ENCODE results near the gene EPB41L4A.

DNA sequence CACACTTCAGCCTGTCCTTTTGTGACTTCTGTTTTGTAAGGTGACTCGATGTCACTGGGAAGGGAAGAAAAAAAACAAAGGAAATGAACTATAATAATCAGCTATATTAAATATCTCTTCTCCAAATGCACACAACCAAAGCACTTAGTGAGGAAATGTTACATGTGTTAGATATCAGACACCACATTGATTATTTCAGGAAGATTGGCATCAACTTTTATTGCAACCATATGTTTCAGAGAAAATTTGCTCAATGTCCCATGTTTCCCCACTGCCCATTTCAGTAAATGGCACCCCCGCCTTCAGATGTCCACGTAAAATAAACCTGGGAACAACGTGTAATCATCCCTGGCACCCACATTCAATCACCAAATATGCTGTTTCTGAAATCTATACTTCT lies 151.8 kb downstream of the EPB41L4A start:
- TF ChIP-seq ZSCAN16 (tag by site-specific recombination; IDR thresholded peaks at IDR 0.05) (no peak), ZNF747 (tag by site-specific recombination; IDR thresholded peaks at IDR 0.05) (no peak), ZNF169 (tag by site-specific recombination; IDR thresholded peaks at IDR 0.05) (no peak), BCL11A (tag by site-specific recombination; IDR thresholded peaks at IDR 0.05; ENCODE audit: low read depth) (no peak), KLF8 (tag by site-specific recombination; IDR thresholded peaks at IDR 0.05) (no peak), ZNF48 (tag by site-specific recombination; IDR thresholded peaks at IDR 0.05) (no peak), ZNF157 (tag by site-specific recombination; IDR thresholded peaks at IDR 0.05) (no peak)
- TF ChIP-seq, protein P1, sequence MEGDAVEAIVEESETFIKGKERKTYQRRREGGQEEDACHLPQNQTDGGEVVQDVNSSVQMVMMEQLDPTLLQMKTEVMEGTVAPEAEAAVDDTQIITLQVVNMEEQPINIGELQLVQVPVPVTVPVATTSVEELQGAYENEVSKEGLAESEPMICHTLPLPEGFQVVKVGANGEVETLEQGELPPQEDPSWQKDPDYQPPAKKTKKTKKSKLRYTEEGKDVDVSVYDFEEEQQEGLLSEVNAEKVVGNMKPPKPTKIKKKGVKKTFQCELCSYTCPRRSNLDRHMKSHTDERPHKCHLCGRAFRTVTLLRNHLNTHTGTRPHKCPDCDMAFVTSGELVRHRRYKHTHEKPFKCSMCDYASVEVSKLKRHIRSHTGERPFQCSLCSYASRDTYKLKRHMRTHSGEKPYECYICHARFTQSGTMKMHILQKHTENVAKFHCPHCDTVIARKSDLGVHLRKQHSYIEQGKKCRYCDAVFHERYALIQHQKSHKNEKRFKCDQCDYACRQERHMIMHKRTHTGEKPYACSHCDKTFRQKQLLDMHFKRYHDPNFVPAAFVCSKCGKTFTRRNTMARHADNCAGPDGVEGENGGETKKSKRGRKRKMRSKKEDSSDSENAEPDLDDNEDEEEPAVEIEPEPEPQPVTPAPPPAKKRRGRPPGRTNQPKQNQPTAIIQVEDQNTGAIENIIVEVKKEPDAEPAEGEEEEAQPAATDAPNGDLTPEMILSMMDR (tag by site-specific recombination; IDR thresholded peaks at IDR 0.05), result no peak
- TF ChIP-seq, protein P2, sequence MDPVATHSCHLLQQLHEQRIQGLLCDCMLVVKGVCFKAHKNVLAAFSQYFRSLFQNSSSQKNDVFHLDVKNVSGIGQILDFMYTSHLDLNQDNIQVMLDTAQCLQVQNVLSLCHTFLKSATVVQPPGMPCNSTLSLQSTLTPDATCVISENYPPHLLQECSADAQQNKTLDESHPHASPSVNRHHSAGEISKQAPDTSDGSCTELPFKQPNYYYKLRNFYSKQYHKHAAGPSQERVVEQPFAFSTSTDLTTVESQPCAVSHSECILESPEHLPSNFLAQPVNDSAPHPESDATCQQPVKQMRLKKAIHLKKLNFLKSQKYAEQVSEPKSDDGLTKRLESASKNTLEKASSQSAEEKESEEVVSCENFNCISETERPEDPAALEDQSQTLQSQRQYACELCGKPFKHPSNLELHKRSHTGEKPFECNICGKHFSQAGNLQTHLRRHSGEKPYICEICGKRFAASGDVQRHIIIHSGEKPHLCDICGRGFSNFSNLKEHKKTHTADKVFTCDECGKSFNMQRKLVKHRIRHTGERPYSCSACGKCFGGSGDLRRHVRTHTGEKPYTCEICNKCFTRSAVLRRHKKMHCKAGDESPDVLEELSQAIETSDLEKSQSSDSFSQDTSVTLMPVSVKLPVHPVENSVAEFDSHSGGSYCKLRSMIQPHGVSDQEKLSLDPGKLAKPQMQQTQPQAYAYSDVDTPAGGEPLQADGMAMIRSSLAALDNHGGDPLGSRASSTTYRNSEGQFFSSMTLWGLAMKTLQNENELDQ (tag by site-specific recombination; IDR thresholded peaks at IDR 0.05; ENCODE audit: low read depth), result no peak

All from HEK293 (cell line).